Stomach (tissue), 9 donors: ENCODE results near the gene CAPN12. TPM values are rescaled to one million over a fixed set of nuclear protein-coding genes. Genes with fewer than 3 reads are reported as not detected.
"Not testable (repeated sequence)": the region's sequence is repeated elsewhere in the genome, so short reads cannot be mapped to it uniquely, and the experiment has no call there.

Source experiments
- DNase-seq, 2 donors: peaks; one replicate each; pipeline versions ENCODE4 v3.0.0 to v3.0.0-alpha.2; 2013 to 2019
- H3K27ac ChIP-seq, 5 donors: fragments of 200-600 bp in 4 of 5; sonication (generic) in 4 of 5; one replicate each; pipeline ENCODE4 v1.5.1; 2013 to 2019; ENCODE audit warnings: mild to moderate bottlenecking in 1 of 5, moderate library complexity in 1 of 5
- H3K27me3 ChIP-seq, 3 donors: fragments of 200-600 bp; sonication (generic); one replicate each; pipeline ENCODE4 v1.5.1; 2017 to 2019; ENCODE audit warnings: mixed run types in 1 of 3
- H3K36me3 ChIP-seq, 4 donors: fragments of 200-600 bp; sonication (generic); 1 replicate in 3 of 4; 2 replicates in 1 of 4; pipeline ENCODE4 v1.5.1; 2016 to 2019
- H3K4me1 ChIP-seq, 4 donors: fragments of 200-600 bp; sonication (generic); one replicate each; pipeline ENCODE4 v1.5.1; 2016 to 2019
- H3K4me3 ChIP-seq, 4 donors: fragments of 200-600 bp; sonication (generic) in 3 of 4; one replicate each; pipeline ENCODE4 v1.5.1; 2016 to 2019; ENCODE audit warnings: mild to moderate bottlenecking in 1 of 4
- H3K9me3 ChIP-seq, 4 donors: fragments of 200-600 bp; sonication (generic); one replicate each; pipeline ENCODE4 v1.5.1; 2016 to 2019
- CTCF ChIP-seq, 7 experiments: fragments of 450-650 bp in 4 of 7; fragments of 200-600 bp in 3 of 7; sonication (generic) in 3 of 7; IDR thresholded peaks; one replicate each; pipeline ENCODE4 v1.5.1; 2016 to 2019; ENCODE audit warnings: antibody characterized with exemption in 7 of 7, control low read depth in 2 of 7, mild to moderate bottlenecking in 1 of 7
- EP300 ChIP-seq: sonication (generic); formaldehyde crosslinking; IDR thresholded peaks from one replicate; pipeline ENCODE4 v1.6.1; 2017; ENCODE audit warnings: antibody characterized with exemption
- POLR2A ChIP-seq, 4 donors: fragments of 450-650 bp; IDR thresholded peaks; one replicate each; pipeline ENCODE4 v1.6.1; 2016; ENCODE audit warnings: antibody characterized with exemption in 4 of 4, control low read depth in 2 of 4, mild to moderate bottlenecking in 1 of 4, moderate library complexity in 1 of 4
- POLR2AphosphoS5 ChIP-seq, 3 donors: sonication (generic); formaldehyde crosslinking; IDR thresholded peaks; one replicate each; pipeline ENCODE4 v1.6.1; 2016; ENCODE audit warnings: antibody characterized with exemption in 3 of 3
- WGBS, 5 donors: extraction: QIAGEN DNeasy Blood & Tissue Kit in 3 of 5; methylation state at CpG; one replicate each; pipeline versions ENCODE4 v1.1.5 to v1.1.7; 2013 to 2018; 5-methylcytosine and 5-hydroxymethylcytosine counted together
- intact Hi-C: fragments of 100-400 bp; cut with DNase I; formaldehyde crosslinking; loops from one replicate; pipeline ENCODE4 v1.15.1; 2023; ENCODE audit warnings: low total_unique reads
- polyA plus RNA-seq, 3 donors: library from polyadenylated mRNA; stranded (reverse); fragments of 200-250 nt; gene quantifications; one replicate each; pipeline ENCODE4 v1.2.3, GENCODE V29; 2013
- total RNA-seq, 5 donors: library from RNA; depleted of rRNA; stranded (reverse); fragments of >200 nt; gene quantifications; one replicate each; pipeline versions ENCODE4 v1.1.0 to v1.2.3, GENCODE V29; 2014 to 2016
- donor health status: healthy with polysubstance abuse.
- donor health status: Bipolar disorder and iron deficiency.
- donor health status: healthy.

Gene CAPN12
- total and polyA plus RNA-seq, 8 donors, result 1.2 to 33.3 (median 5.6) TPM

DNA sequence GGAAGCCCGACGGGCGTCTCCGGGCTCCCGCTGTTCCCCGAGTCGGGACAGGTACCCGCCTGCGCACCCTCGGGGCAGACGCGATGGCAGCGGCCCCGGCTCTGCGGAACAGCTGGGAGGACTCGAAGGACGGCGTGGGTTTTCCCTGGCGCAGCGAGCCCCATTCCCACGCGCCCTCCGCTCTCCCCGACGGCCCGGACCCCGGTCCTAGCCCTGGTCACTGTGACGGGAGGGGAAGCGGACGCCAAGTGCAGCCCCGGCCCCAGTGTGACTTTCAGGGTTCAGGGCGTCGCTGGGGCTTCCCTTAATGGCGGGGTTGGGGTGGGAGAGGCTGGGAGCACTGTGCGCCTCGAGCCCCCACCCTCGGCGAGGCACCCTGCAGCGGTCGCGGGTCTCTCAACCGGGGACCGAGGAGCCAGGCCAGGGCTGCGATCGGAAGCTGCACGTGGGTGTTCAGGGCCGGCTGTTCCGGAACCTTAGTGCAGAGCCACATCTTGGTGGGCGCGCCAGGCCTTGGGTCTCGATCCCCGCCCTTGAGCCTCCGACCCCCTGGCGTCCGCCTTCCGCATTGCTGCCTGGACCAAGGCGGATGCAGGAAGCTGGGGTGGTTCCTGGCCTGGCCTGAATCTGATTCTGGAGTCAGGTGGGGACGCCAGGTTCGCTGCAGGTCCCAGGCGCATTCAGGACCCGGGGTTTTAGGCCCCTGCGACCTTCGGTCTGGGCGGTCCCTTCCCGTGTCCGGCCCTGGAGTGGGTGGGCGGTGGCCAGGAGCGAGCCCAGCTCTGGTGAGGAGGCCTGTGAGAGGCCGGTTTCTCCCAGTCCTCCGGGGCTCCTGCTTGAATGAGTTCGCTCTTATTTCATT lies 48.2 kb upstream of the CAPN12 start:
- WGBS, 5 donors, result 10 to 24% (median 13%) methylated on average over 34 to 64 of the region's 71 CpGs
- Histone ChIP-seq H3K4me3 (peak overlapping the region; percentile 11 to 42 (median 26)), H3K27ac (peak overlapping the region in 1 of 5 donors; percentile 20)

DNA sequence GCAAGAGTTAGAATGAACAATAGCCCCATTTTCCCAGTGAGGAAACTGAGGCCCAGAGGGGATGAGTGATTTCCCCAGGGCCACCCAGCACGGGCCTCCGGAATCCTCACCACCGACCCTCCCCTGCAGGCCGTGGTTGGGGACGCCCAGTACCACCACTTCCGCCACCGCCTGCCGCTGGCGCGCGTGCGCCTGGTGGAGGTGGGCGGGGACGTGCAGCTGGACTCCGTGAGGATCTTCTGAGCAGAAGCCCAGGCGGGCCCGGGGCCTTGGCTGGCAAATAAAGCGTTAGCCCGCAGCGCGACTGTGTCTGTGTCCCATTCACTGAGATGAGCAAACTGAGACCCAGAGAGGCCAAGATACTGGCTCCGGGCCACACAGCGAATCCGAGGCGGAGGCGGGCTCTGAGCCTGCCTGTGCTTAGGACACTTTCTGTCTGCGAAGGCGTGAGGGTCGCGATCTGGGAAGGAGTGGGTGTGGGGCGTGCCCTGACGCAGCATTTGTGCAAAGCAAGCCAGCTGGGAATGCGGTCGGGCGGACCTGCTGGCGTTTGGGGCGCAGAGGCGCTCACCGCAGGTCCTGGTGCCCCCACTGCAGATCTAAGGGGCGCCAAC lies 47.3 kb upstream of the CAPN12 start:
- H3K4me3 ChIP-seq, result peak overlapping the region in 1 of 4 donors; percentile 27
- intact Hi-C loops, H3K9me3 ChIP-seq, DNase-seq, H3K27ac ChIP-seq, H3K36me3 ChIP-seq, H3K27me3 ChIP-seq, H3K4me1 ChIP-seq: not testable (repeated sequence)
- no CpG with 5 or more reads among the region's 40 CpGs for WGBS, 5 donors

More for the DNA sequence above, 48.2 kb upstream of the CAPN12 start:
- H3K27me3 ChIP-seq, result no peaks in the 10 kb centered on the region
- no peaks in the 10 kb centered on the region for H3K36me3 ChIP-seq
- peak; percentile 39 to 79 for DNase-seq
- H3K4me1 ChIP-seq, result peaks cover 0 to 8% (median 6%) of the 10 kb centered on the region in 4 donors
- TF ChIP-seq POLR2A (IDR thresholded peaks at IDR 0.05) (no peak), EP300 (no peak), CTCF (IDR thresholded peaks at IDR 0.05) (peak in 2 of 7 experiments; percentile 28 to 37)
- no peaks in the 10 kb centered on the region for H3K9me3 ChIP-seq
- intact Hi-C loops, result no loop called here

DNA sequence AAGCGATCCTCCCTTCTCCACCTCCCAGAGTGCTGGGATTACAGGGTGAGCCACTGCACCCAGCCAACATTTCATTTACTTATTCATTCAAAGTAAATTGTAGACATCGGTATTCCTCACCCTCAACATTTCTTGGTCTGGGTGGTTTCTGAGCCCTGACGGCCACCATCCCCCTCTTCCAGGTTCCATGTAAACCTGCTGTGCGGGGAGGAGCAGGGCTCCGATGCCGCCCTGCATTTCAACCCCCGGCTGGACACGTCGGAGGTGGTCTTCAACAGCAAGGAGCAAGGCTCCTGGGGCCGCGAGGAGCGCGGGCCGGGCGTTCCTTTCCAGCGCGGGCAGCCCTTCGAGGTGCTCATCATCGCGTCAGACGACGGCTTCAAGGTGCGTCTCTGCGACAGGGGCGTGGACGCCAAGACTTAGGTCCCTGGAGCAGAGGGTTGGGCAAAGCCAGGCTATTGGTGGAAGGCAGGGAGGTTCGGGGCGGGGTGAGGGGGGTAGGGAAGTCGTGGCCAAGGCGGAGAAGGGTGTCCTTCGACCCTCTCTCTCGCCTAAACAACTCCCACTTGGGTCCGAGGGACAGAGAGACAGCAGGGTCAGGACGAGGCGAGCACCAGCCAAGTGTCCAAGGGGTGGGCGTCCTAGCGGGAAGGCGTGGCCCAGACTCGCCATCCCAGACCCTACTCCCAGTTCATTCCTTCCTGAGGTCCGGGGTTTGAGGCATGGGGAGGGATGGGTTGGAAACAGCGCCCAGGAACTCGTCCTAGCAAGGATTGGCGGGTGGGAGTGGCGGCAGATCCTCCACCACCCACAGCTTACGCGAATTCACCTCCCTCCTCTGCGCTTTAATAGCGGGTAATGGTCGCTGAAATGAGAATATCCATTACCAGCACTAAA lies 46.5 kb upstream of the CAPN12 start:
- intact Hi-C loops, DNase-seq, H3K9me3 ChIP-seq, H3K4me1 ChIP-seq, H3K27ac ChIP-seq, H3K36me3 ChIP-seq, H3K27me3 ChIP-seq: not testable (repeated sequence)
- WGBS, 5 donors, result 57 to 75% (median 60%) methylated on average over 9 to 17 of the region's 49 CpGs; no CpG with 5 or more reads in 1 of the 5 donors
- peak overlapping the region in 1 of 4 donors; percentile 27 for H3K4me3 ChIP-seq

- no peak within 1 kb of the TSS for H3K27ac ChIP-seq
- no peaks in the 10 kb centered on the region for H3K9me3 ChIP-seq
- DNase-seq, result no peak
- H3K4me1 ChIP-seq, result peaks cover 0 to 11% (median 7%) of the 10 kb centered on the region in 4 donors
- intact Hi-C loops, result no loop called here
- H3K27me3 ChIP-seq, result no peaks in the 10 kb centered on the region
- WGBS, 5 donors, result 67 to 81% (median 71%) methylated on average over 6 to 13 of the region's 17 CpGs
- no peak within 1 kb of the TSS for H3K4me3 ChIP-seq
- no peaks in the 10 kb centered on the region for H3K36me3 ChIP-seq
- TF ChIP-seq POLR2AphosphoS5 (IDR thresholded peaks at IDR 0.05) (no peak), CTCF (IDR thresholded peaks at IDR 0.05) (no peak), POLR2A (IDR thresholded peaks at IDR 0.05) (no peak), EP300 (no peak)
Observed at GRCh38 chr19:38788478-38789243, 44.4 kb upstream of the CAPN12 start, which contains the start of gene LGALS7B. Gene LGALS7B (plus strand): TSS chr19:38789200. CDS start chr19:38789227, 27 bp downstream.
